Right lobe of liver (tissue), 6 donors: ENCODE measurements around the gene ZFAND3. TPM values are rescaled to one million over a fixed set of nuclear protein-coding genes. Genes with fewer than 3 reads are reported as not detected.
"Not testable (repeated sequence)": the region's sequence is repeated elsewhere in the genome, so short reads cannot be mapped to it uniquely, and the experiment has no call there.

Experiments used
- ATAC-seq, 4 donors: fragments of 200-7000 bp; cut with Tn5 transposase; one replicate each; pipeline ENCODE4 v1.9.1; 2020; ENCODE audit warnings: mild to moderate bottlenecking in 4 of 4, moderate library complexity in 4 of 4
- DNase-seq, 3 donors: peaks; one replicate each; pipeline ENCODE4 v3.0.0-alpha.2; 2020
- H3K27ac ChIP-seq, 3 donors: fragments of 200-600 bp; one replicate each; pipeline ENCODE4 v1.8.0; 2022
- H3K27me3 ChIP-seq, 2 donors: fragments of 200-600 bp; one replicate each; pipeline ENCODE4 v1.8.0; 2022
- H3K36me3 ChIP-seq, 4 donors: fragments of 200-600 bp; sonication (generic) in 1 of 4; one replicate each; pipeline versions ENCODE4 v1.5.1 to v1.8.0; 2017 to 2022; ENCODE audit warnings: control low read depth in 1 of 4
- H3K4me1 ChIP-seq, 4 donors: fragments of 200-600 bp; sonication (generic) in 1 of 4; one replicate each; pipeline versions ENCODE4 v1.5.1 to v1.8.0; 2017 to 2022; ENCODE audit warnings: control low read depth in 1 of 4
- H3K4me3 ChIP-seq, 3 donors: fragments of 200-600 bp; one replicate each; pipeline ENCODE4 v1.8.0; 2022
- H3K9me3 ChIP-seq, 4 donors: fragments of 200-600 bp; sonication (generic) in 1 of 4; one replicate each; pipeline versions ENCODE4 v1.5.1 to v1.8.0; 2017 to 2022; ENCODE audit warnings: control low read depth in 1 of 4
- CTCF ChIP-seq, 4 donors: fragments of 200-600 bp in 3 of 4; fragments of 450-650 bp in 1 of 4; IDR thresholded peaks; one replicate each; pipeline versions ENCODE4 v1.5.1 to v1.8.0; 2016 to 2022; ENCODE audit warnings: antibody characterized with exemption in 4 of 4, mild to moderate bottlenecking in 2 of 4
- POLR2A ChIP-seq: fragments of 450-650 bp; IDR thresholded peaks from one replicate; pipeline ENCODE4 v1.6.1; 2017; ENCODE audit warnings: antibody characterized with exemption, mild to moderate bottlenecking
- WGBS: methylation state at CpG from one replicate; pipeline ENCODE4 v1.1.6; 2018; ENCODE audit warnings: low coverage, low lambda C conversion rate; ENCODE audit not compliant: insufficient coverage; ENCODE audit errors: missing lambda C conversion rate; 5-methylcytosine and 5-hydroxymethylcytosine counted together
- intact Hi-C, 2 donors: fragments of 100-400 bp; cut with DNase I; formaldehyde crosslinking; loops; one replicate each; pipeline versions ENCODE4 v1.11.2 to v1.14.1; 2022
- total RNA-seq, 6 experiments: library from RNA; depleted of rRNA in 2 of 6; stranded (reverse); fragments of >200 nt in 2 of 6; fragmentation: NEBNext Ultra II Directional in 3 of 6; extraction: Animal tissue kit (Norgen Biotek cat#: 25700) in 3 of 6; gene quantifications; one replicate each; pipeline versions ENCODE4 v1.1.0 to v1.2.4, GENCODE V29; 2016 to 2023
- donor health status: DM: no; HTN: yes; CAD: no.
- donor health status: DM: no; HTN: no; CAD: no.
- donor health status: DM: no; HTN: no; CAD: no.
- donor health status: DM: no; HTN: yes; CAD: no.
- donor health status: DM: no; HTN: yes; CAD: no.

Gene ZFAND3
- total RNA-seq, 6 experiments from 2014 or later: 43.1 to 66.5 (median 53.2) TPM

- Histone ChIP-seq H3K4me3 (no peak overlapping the region), H3K36me3 (no peaks in the 10 kb centered on the region), H3K9me3 (no peaks in the 10 kb centered on the region), H3K27ac (no peak overlapping the region), H3K27me3 (no peaks in the 10 kb centered on the region), H3K4me1 (peaks cover 0 to 60% (median 19%) of the 10 kb centered on the region in 4 donors)
- intact Hi-C loops: no loop called here
- TF ChIP-seq POLR2A (no peak), CTCF (IDR thresholded peaks at IDR 0.05) (no peak)
- DNase-seq: no peak
- WGBS: 70% methylated on average over 6 of the region's 6 CpGs
- no peak for ATAC-seq
These were observed 171.4 kb downstream of the ZFAND3 start for GRCh38 chr6:37990762-37991525.

GRCh38 chr6:37992749-37993148, 173.2 kb downstream of the ZFAND3 start:
- H3K4me1 ChIP-seq: peaks cover 0 to 42% (median 11%) of the 10 kb centered on the region in 4 donors
- H3K36me3 ChIP-seq: no peaks in the 10 kb centered on the region
- ATAC-seq (no peak), DNase-seq (no peak)
- TF ChIP-seq POLR2A (no peak), CTCF (IDR thresholded peaks at IDR 0.05) (no peak)
- no peak overlapping the region for H3K4me3 ChIP-seq
- WGBS: 77% methylated on average over 2 of the region's 2 CpGs
- no peaks in the 10 kb centered on the region for H3K27me3 ChIP-seq
- H3K27ac ChIP-seq: no peak overlapping the region
- intact Hi-C loops: no loop called here
- H3K9me3 ChIP-seq: no peaks in the 10 kb centered on the region

GRCh38 chr6:37993194-37993593, 173.7 kb downstream of the ZFAND3 start:
- H3K27ac ChIP-seq, intact Hi-C loops, H3K27me3 ChIP-seq, H3K4me3 ChIP-seq, DNase-seq, H3K36me3 ChIP-seq, ATAC-seq, H3K9me3 ChIP-seq: not testable (repeated sequence)
- over 99% methylated on average over 7 of the region's 7 CpGs for WGBS
- peaks cover 0 to 38% (median 9%) of the 10 kb centered on the region in 4 donors for H3K4me1 ChIP-seq

- WGBS: 82% methylated on average over 5 of the region's 5 CpGs
- H3K4me3 ChIP-seq: no peak overlapping the region
- H3K9me3 ChIP-seq: no peaks in the 10 kb centered on the region
- H3K27ac ChIP-seq: no peak overlapping the region
- ATAC-seq (no peak), DNase-seq (no peak)
- H3K36me3 ChIP-seq: no peaks in the 10 kb centered on the region
- TF ChIP-seq CTCF (IDR thresholded peaks at IDR 0.05): no peak
- no peak for TF ChIP-seq POLR2A
- intact Hi-C loops: no loop called here
- no peaks in the 10 kb centered on the region for H3K27me3 ChIP-seq
- H3K4me1 ChIP-seq: peaks cover 0 to 34% (median 6%) of the 10 kb centered on the region in 4 donors
These were observed 174.1 kb downstream of the ZFAND3 start for GRCh38 chr6:37993596-37993995.

GRCh38 chr6:37994223-37994622, 174.7 kb downstream of the ZFAND3 start:
- ATAC-seq: no peak
- no peaks in the 10 kb centered on the region for H3K9me3 ChIP-seq
- no peak for TF ChIP-seq POLR2A
- TF ChIP-seq CTCF (IDR thresholded peaks at IDR 0.05): no peak
- 90% methylated on average over 2 of the region's 2 CpGs for WGBS
- H3K27ac ChIP-seq: no peak overlapping the region
- no peak for DNase-seq
- no peaks in the 10 kb centered on the region for H3K36me3 ChIP-seq
- intact Hi-C loops: no loop called here
- peaks cover 0 to 28% (median 3%) of the 10 kb centered on the region in 4 donors for H3K4me1 ChIP-seq
- no peak overlapping the region for H3K4me3 ChIP-seq
- H3K27me3 ChIP-seq: no peaks in the 10 kb centered on the region
